COLO668 (cell line): Measurements from ENCODE around the gene PTPRM.

Experiments used
- DNase-seq: peaks from one replicate; lab custom pipeline; 2025; ENCODE audit not compliant: unreplicated experiment; lab: John Stamatoyannopoulos, UW

PTPRM gene

DNA sequence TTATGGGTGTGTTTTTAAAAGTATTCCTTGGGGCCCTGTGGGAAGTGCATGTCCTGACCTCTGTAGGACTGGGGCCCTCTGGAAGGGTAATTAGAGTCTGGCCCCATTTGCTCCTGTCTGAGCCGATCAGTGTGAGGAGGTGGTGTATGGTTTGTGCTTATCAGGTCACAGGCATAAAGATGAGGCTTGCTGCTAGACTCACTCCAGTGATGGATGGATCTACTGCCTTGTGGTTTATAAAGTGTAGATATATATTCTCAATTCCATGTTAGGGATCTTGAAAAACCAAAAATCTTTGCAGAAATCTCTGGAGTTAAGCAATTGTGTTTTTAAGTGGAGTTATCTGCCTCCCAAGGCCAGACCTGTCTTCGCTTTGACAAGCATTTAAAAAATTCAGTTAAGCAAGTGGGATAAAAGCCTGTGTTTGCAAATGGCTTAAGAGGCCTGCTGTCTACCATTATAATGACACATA lies 182.4 kb downstream of the PTPRM start:
- no peak for DNase-seq

- no peak for DNase-seq
Observed at GRCh38 chr18:7750095-7750663, 183.1 kb downstream of the PTPRM start.

- no peak for DNase-seq
Observed at GRCh38 chr18:7750966-7751365, 183.8 kb downstream of the PTPRM start.

- DNase-seq, result no peak
Observed at GRCh38 chr18:7754258-7754657, 187.1 kb downstream of the PTPRM start.

- no peak for DNase-seq
Observed at GRCh38 chr18:7754725-7755181, 187.6 kb downstream of the PTPRM start.

- DNase-seq, result no peak
Observed at GRCh38 chr18:7755753-7756475, 188.8 kb downstream of the PTPRM start.

GRCh38 chr18:7757175-7757574 lies 190.1 kb downstream of the PTPRM start:
- no peak for DNase-seq

DNA sequence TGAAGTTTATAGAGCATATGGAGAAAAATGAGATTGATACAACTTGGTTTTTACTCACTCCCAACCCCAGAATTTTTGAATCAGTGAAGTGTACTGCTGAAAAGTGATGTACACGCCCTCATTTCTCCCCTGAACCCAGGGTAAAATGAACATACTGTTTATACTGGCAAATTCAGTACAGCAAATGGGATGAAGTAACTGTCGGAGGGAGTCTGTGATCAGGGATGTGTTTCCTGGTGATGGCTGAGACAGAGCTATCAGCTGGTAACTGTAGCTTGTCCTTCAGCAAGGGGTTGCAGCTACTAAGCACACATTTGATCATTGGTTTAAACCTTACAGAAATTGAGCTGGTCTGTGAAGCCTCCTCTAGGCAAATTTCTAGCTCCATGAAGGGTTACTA lies 191.6 kb downstream of the PTPRM start:
- DNase-seq, result no peak

GRCh38 chr18:7760967-7761948 lies 194.1 kb downstream of the PTPRM start:
- no peak for DNase-seq

DNA sequence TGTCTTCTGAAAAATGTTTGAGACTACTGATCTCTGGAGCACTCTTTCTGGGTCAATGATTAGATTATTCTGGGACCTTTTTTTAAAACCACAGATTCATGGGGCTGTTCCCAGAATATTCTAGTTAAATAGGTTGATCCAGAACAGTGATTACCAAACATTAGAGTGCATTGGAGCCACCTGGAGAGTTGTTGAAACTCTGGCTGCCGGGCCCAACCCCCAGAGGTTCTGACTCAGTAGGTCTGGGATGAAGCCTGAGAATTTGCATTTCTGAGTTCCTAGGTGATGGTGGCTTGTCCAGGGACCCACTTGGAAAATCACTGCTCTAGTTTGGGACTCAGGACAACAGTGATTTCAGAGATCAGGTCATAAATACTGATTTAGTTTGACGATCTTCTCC lies 197.3 kb downstream of the PTPRM start:
- no peak for DNase-seq

DNA sequence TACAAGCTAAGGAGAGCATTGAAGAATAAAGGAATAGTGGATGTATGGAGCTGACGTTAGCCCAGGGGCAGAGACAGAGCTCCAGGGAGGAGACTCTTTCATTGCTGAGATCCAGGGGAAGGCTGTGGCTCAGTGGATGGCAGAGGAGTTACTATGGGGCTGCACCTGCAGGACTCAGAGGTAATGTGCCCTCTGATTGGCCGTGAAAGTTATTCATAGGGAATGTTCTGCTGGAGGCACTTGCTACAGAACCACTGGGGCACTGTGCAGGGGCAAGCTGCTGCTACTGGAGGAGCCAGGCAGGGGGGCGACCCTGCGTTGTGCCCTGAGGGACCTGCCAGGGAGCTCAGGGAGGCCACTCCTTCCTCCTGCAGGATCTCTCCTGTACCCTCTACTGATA lies 199.2 kb downstream of the PTPRM start:
- DNase-seq, result no peak

GRCh38 chr18:7766817-7767216 lies 199.7 kb downstream of the PTPRM start:
- no peak for DNase-seq

- DNase-seq, result no peak
Observed at GRCh38 chr18:7770908-7771307, 203.8 kb downstream of the PTPRM start.

DNA sequence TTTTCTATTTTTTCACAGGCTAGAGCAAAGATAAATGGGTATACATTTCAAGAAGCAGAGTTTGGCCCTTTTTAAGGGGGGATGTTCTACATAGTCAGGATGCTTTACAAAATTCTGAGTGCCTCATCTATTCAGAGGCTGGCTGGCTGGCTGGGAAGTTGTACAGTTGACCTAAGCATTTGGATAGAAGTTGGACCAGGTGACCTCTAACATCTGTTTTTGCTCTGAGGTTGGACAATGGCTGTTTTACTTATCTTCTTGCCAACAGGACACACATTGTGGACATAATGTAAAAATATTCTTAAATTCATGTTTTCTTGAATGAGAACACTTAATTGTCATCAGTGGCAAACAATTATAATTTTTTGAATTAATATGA lies 205.4 kb downstream of the PTPRM start:
- no peak for DNase-seq

- DNase-seq, result no peak
Observed at GRCh38 chr18:7772951-7773350, 205.8 kb downstream of the PTPRM start.

GRCh38 chr18:7775128-7775527 lies 208.0 kb downstream of the PTPRM start:
- no peak for DNase-seq

DNA sequence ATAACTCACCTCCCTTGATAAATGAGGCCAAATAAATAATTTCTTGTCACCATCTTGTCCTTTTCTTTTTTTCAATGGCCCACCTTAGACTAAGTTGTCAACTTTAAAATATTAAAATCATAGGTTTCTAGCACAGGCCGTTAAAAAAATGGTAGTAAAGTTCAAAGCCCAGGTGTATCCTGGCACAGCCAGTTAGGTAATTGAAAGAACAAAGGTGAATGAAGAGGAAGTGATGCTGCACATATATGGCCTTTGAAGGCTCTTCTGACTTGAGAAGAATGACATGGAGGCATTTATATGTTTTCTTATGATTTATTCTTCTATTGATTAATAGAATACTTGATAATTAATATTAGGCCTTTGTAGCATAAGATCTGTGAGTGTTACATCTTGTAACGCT lies 208.7 kb downstream of the PTPRM start:
- no peak for DNase-seq

DNA sequence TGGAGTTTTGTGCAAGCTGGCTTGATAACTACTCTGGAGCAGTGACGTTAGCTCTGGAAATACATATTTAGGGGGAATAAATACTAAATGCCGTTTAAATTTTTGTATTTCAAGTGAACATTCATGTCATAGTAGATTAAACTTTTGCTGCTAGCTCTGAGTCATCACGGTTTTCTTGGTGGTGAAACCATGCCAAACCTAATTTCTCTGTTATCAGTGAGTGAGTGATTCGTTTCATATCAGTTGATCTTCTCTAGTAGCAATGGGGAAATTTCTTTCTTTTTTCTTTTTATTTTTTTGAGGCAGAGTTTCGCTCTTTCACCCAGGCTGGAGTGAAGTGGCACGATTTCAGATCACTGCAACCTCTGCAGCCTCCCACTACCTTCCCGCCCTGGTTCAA lies 211.1 kb downstream of the PTPRM start:
- DNase-seq, result no peak

DNA sequence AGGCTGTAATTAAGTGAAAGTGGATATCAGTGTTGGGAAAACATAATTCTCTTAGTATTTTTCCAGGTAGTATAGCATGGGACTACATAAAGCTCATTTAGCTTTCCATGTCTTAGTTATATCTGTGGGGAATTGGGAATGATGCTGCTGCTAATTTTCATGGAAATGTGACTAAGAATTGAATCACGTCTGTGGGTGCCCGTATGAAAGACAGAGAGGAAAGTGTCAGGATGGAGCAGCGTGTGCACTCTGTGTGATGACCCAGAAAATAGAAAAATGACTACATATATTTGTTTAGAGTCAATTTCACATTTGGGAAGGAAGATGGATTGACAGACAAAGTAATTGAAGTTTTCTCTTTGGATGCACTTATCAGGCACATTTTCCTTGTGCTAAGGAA lies 212.1 kb downstream of the PTPRM start:
- DNase-seq, result no peak

GRCh38 chr18:7784171-7784570 lies 217.1 kb downstream of the PTPRM start:
- DNase-seq, result peak; percentile 42

GRCh38 chr18:7786569-7786968 lies 219.5 kb downstream of the PTPRM start:
- DNase-seq, result no peak

DNA sequence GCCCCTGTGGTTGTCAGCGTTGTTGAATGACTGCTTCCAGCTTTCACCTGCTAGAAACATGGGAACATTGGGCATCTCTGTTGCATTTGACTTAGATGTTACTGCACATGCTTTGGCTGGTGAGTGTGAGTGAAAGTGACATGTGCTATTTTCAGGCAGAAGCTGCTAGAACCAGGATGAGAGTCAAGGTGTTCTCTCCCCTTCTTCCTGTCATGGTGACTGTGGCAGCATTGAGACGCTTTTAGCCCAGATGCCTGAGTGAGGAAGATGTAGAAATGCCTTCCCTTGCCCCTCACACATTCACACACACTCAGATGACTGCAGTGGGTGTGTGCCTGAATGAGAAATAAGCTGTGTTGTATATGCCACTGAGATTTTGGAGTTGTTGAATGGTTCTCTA lies 220.2 kb downstream of the PTPRM start:
- DNase-seq, result no peak
